IgD-negative memory B cell (primary cell): ENCODE results near the gene PRRX1. TPM values are rescaled to one million over a fixed set of nuclear protein-coding genes. Genes with fewer than 3 reads are reported as not detected.

Experiments used
- H3K27ac Mint-ChIP-seq, 3 donors: one replicate each; pipeline ENCODE4 v1.8.0; 2020 to 2022; ENCODE audit warnings: mild to moderate bottlenecking in 3 of 3, mixed read lengths in 3 of 3, moderate library complexity in 1 of 3
- H3K27me3 Mint-ChIP-seq: one replicate; pipeline ENCODE4 v1.8.0; 2021; ENCODE audit warnings: mixed read lengths
- H3K36me3 Mint-ChIP-seq: one replicate; pipeline ENCODE4 v1.8.0; 2020; ENCODE audit warnings: mild to moderate bottlenecking, mixed read lengths
- H3K4me1 Mint-ChIP-seq, 3 donors: one replicate each; pipeline ENCODE4 v1.8.0; 2020 to 2022; ENCODE audit warnings: mixed read lengths in 3 of 3, mild to moderate bottlenecking in 1 of 3
- H3K4me3 Mint-ChIP-seq, 4 donors: one replicate each; pipeline ENCODE4 v1.8.0; 2020 to 2022; ENCODE audit warnings: mild to moderate bottlenecking in 4 of 4, mixed read lengths in 4 of 4, moderate library complexity in 3 of 4
- H3K9me3 Mint-ChIP-seq, 3 donors: one replicate each; pipeline ENCODE4 v1.8.0; 2020 to 2021; ENCODE audit warnings: mixed read lengths in 3 of 3, mild to moderate bottlenecking in 1 of 3
- polyA plus RNA-seq: library from polyadenylated mRNA; unstranded; fragments of 300-500 nt; fragmentation: Illumina TruSeq; gene quantifications from one replicate; pipeline ENCODE4 v1.2.3, GENCODE V29; 2021

PRRX1 gene
- polyA plus RNA-seq, 1 donor from 2014 or later: not detected

DNA sequence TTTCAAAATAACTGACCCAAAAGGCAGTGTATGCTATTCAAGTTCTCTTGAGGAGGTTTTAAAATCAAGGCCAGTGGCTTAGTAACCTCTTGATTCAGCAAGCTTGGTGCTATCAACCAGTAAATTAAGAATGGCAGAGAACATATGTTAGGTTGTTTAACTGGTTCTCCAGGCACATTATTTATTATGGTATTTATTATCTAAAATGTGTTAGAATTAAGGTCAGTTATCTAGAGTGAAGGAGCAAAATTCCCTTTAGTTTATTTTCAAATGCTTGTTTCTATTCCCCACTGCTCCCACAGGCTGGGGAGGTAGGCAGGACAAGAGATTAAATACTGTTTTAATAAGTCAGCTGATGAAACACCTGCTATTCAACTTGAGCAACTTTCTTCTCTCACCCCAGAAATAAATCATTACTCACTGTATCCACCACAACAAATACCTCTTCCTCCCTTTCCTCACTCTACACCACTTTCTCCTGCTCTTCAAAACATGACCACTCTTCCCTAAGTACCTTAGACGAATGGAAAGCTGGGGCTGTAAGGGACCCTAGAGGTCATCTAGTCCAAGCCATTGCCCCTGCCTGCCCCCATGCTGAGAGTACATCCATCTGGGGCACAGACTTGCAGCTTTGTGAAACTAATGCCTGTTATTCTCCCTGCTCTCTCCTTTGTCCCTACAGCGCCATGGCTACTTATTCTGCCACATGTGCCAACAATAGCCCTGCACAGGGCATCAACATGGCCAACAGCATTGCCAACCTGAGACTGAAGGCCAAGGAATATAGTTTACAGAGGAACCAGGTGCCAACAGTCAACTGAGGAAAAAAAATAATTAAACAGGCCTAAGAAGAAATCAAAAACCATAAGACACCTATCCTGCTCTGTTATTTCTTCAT is 71.7 kb downstream of the PRRX1 start:
- Mint-ChIP-seq H3K4me3 (no peak overlapping the region), H3K27ac (no peak overlapping the region), H3K27me3 (peaks cover 5% of the 10 kb centered on the region), H3K36me3 (no peaks in the 10 kb centered on the region), H3K4me1 (no peaks in the 10 kb centered on the region), H3K9me3 (peaks cover 0 to 6% (median 3%) of the 10 kb centered on the region in 3 donors)

DNA sequence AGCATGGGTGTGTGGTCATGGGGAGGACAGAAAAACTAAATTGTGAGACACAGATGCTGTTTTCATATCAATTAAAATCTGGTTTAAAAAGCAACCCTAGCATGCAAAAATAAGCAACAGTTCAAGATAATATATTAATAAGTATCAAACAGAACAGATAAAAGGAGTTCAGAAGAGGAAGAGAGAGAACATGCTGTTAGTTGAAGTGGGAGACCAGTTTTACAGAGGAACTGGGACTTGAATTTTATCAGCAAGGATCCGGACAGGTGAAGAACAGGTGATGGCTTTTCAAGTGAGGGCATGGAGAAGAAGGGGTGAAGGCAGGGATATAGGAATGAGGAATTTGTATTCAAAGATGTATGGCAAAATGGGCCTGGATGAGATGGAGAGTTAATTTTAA is 75.9 kb downstream of the PRRX1 start:
- Mint-ChIP-seq H3K27me3 (peaks cover 5% of the 10 kb centered on the region), H3K36me3 (no peaks in the 10 kb centered on the region), H3K27ac (no peak overlapping the region), H3K4me1 (no peaks in the 10 kb centered on the region), H3K4me3 (no peak overlapping the region), H3K9me3 (peaks cover 7 to 28% (median 11%) of the 10 kb centered on the region in 3 donors)

- H3K9me3 Mint-ChIP-seq: peaks cover 7 to 28% (median 11%) of the 10 kb centered on the region in 3 donors
- no peak overlapping the region for H3K27ac Mint-ChIP-seq
- no peak overlapping the region for H3K4me3 Mint-ChIP-seq
- peaks cover 3% of the 10 kb centered on the region for H3K27me3 Mint-ChIP-seq
- H3K36me3 Mint-ChIP-seq: no peaks in the 10 kb centered on the region
- no peaks in the 10 kb centered on the region for H3K4me1 Mint-ChIP-seq
Measured at GRCh38 chr1:170741678-170742077, 77.7 kb downstream of the PRRX1 start.

GRCh38 chr1:170742600-170742999 is 78.7 kb downstream of the PRRX1 start:
- Mint-ChIP-seq H3K36me3 (no peaks in the 10 kb centered on the region), H3K4me1 (no peaks in the 10 kb centered on the region), H3K27me3 (peaks cover 3% of the 10 kb centered on the region), H3K4me3 (no peak overlapping the region), H3K9me3 (peaks cover 7 to 28% (median 11%) of the 10 kb centered on the region in 3 donors), H3K27ac (no peak overlapping the region)

DNA sequence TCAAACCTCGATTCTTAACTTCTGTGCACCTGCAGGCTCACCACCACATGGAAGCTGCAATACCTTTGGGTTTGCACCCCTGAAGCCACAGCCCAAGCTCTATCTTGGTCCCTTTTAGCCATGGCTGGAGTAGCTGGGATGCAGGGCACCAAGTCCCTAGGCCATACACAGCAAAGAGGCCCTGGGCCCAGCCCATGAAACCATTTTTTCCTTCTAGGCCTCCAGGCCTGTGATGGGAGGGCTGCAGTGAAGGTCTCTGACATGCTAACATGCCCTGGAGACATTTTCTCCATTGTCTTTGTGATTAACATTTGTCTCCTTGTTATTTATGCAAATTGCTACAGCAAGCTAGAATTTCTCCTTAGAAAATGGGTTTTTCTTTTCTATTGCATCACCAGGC is 79.2 kb downstream of the PRRX1 start:
- peaks cover 3% of the 10 kb centered on the region for H3K27me3 Mint-ChIP-seq
- H3K4me3 Mint-ChIP-seq: no peak overlapping the region
- peaks cover 7 to 28% (median 11%) of the 10 kb centered on the region in 3 donors for H3K9me3 Mint-ChIP-seq
- H3K4me1 Mint-ChIP-seq: no peaks in the 10 kb centered on the region
- no peak overlapping the region for H3K27ac Mint-ChIP-seq
- no peaks in the 10 kb centered on the region for H3K36me3 Mint-ChIP-seq

GRCh38 chr1:170749549-170749948 is 85.6 kb downstream of the PRRX1 start:
- Mint-ChIP-seq H3K4me1 (no peaks in the 10 kb centered on the region), H3K4me3 (no peak overlapping the region), H3K36me3 (no peaks in the 10 kb centered on the region), H3K9me3 (no peaks in the 10 kb centered on the region), H3K27me3 (peaks cover 4% of the 10 kb centered on the region), H3K27ac (no peak overlapping the region)

DNA sequence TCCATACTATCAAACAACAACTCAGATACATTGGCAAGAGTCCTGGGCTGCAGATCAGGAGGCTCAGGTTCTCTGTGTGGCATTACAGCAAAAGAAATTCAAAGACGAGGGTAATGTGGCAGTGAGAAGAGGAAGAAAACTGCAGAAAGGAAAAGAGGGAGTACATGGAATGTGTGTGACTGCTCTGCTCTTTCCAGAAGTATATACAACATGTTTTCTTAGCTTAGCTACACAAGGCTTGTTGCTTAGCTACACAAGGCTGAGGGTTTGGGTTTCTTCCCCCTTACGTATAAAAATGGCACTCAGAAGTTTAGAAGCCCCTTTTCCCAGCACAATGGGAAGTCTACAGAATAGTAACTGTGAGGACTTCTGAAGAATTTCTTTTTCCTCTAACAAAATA is 86.0 kb downstream of the PRRX1 start:
- H3K9me3 Mint-ChIP-seq: no peaks in the 10 kb centered on the region
- H3K27ac Mint-ChIP-seq: no peak overlapping the region
- H3K4me3 Mint-ChIP-seq: no peak overlapping the region
- H3K36me3 Mint-ChIP-seq: no peaks in the 10 kb centered on the region
- H3K27me3 Mint-ChIP-seq: peaks cover 4% of the 10 kb centered on the region
- H3K4me1 Mint-ChIP-seq: no peaks in the 10 kb centered on the region

GRCh38 chr1:170755795-170756194 is 91.9 kb downstream of the PRRX1 start:
- Mint-ChIP-seq H3K27ac (no peak overlapping the region), H3K36me3 (no peaks in the 10 kb centered on the region), H3K4me1 (no peaks in the 10 kb centered on the region), H3K27me3 (no peaks in the 10 kb centered on the region), H3K9me3 (peaks cover 0 to 2% (median 0%) of the 10 kb centered on the region in 3 donors), H3K4me3 (no peak overlapping the region)

GRCh38 chr1:170758992-170759391 is 95.1 kb downstream of the PRRX1 start:
- no peaks in the 10 kb centered on the region for H3K4me1 Mint-ChIP-seq
- H3K27ac Mint-ChIP-seq: no peak overlapping the region
- H3K9me3 Mint-ChIP-seq: peaks cover 0 to 2% (median 0%) of the 10 kb centered on the region in 3 donors
- no peaks in the 10 kb centered on the region for H3K27me3 Mint-ChIP-seq
- no peaks in the 10 kb centered on the region for H3K36me3 Mint-ChIP-seq
- H3K4me3 Mint-ChIP-seq: no peak overlapping the region

- no peaks in the 10 kb centered on the region for H3K36me3 Mint-ChIP-seq
- no peaks in the 10 kb centered on the region for H3K4me1 Mint-ChIP-seq
- no peaks in the 10 kb centered on the region for H3K27me3 Mint-ChIP-seq
- H3K27ac Mint-ChIP-seq: no peak overlapping the region
- no peak overlapping the region for H3K4me3 Mint-ChIP-seq
- H3K9me3 Mint-ChIP-seq: no peaks in the 10 kb centered on the region
Measured at GRCh38 chr1:170765279-170765678, 101.3 kb downstream of the PRRX1 start.

DNA sequence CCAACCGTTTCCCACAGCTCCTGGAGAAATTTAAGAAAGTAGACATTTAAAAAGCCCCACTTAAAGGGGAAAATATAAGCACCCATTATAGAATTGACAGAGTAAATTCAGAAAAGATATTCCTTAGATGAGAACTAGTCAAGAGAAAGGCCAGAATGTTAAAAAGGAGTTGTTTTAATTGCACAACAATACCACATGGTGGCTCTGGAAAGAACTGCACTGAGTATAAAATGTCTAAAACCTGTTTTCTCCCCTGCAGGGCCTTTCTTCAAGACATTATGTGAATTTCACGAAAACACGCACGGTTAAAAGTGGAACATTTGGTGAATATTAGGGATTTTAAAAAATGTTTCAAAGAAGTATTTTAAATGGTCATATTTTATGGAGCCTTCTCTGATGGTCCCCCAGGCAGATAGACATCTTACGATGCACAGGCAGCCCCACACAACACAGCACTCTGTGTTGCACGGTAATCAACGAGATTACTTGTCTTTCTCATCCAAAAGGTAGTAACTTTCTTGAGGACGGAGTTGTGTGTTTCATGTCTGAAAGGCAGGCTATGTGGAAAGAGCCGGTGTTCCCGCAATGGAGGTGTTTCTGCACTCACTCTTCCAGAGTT is 101.9 kb downstream of the PRRX1 start:
- Mint-ChIP-seq H3K36me3 (no peaks in the 10 kb centered on the region), H3K9me3 (no peaks in the 10 kb centered on the region), H3K27ac (no peak overlapping the region)

GRCh38 chr1:170768929-170769328 is 105.0 kb downstream of the PRRX1 start:
- H3K27me3 Mint-ChIP-seq: no peaks in the 10 kb centered on the region
- H3K36me3 Mint-ChIP-seq: no peaks in the 10 kb centered on the region
- no peaks in the 10 kb centered on the region for H3K4me1 Mint-ChIP-seq
- no peak overlapping the region for H3K4me3 Mint-ChIP-seq
- H3K9me3 Mint-ChIP-seq: no peaks in the 10 kb centered on the region
- H3K27ac Mint-ChIP-seq: no peak overlapping the region

More for the DNA sequence above, 101.9 kb downstream of the PRRX1 start:
- Mint-ChIP-seq H3K4me3 (no peak overlapping the region), H3K4me1 (no peaks in the 10 kb centered on the region), H3K27me3 (no peaks in the 10 kb centered on the region)

GRCh38 chr1:170769691-170770090 is 105.8 kb downstream of the PRRX1 start:
- H3K27ac Mint-ChIP-seq: no peak overlapping the region
- no peak overlapping the region for H3K4me3 Mint-ChIP-seq
- no peaks in the 10 kb centered on the region for H3K9me3 Mint-ChIP-seq
- H3K4me1 Mint-ChIP-seq: no peaks in the 10 kb centered on the region
- H3K27me3 Mint-ChIP-seq: no peaks in the 10 kb centered on the region
- H3K36me3 Mint-ChIP-seq: no peaks in the 10 kb centered on the region

- H3K36me3 Mint-ChIP-seq: no peaks in the 10 kb centered on the region
- no peak overlapping the region for H3K4me3 Mint-ChIP-seq
- H3K9me3 Mint-ChIP-seq: no peaks in the 10 kb centered on the region
- no peak overlapping the region for H3K27ac Mint-ChIP-seq
- H3K4me1 Mint-ChIP-seq: no peaks in the 10 kb centered on the region
- H3K27me3 Mint-ChIP-seq: no peaks in the 10 kb centered on the region
Measured at GRCh38 chr1:170770254-170770653, 106.3 kb downstream of the PRRX1 start.

- Mint-ChIP-seq H3K27me3 (no peaks in the 10 kb centered on the region), H3K4me3 (no peak overlapping the region), H3K27ac (no peak overlapping the region), H3K36me3 (peaks cover 2% of the 10 kb centered on the region), H3K9me3 (peaks cover 0 to 3% (median 2%) of the 10 kb centered on the region in 3 donors), H3K4me1 (no peaks in the 10 kb centered on the region)
Measured at GRCh38 chr1:170776252-170776651, 112.3 kb downstream of the PRRX1 start.

DNA sequence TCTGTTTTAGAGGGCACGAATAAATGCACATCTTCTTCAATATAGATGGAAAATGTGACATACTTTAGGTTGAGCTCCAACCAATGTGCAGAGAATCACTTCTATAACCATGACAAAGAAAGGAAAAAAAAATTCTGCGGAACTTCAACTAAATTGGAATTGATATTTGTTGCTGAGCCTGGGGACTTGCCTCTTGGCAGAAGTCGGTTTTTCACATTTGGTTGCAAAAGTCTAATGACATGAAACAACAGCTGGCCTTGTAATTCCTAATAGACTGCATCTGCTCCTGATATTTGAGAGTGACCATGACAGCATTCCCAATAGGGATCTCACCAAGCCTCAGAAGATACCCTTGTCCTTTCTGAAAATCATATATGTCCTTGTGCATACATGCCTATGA is 112.8 kb downstream of the PRRX1 start:
- Mint-ChIP-seq H3K9me3 (peaks cover 0 to 3% (median 2%) of the 10 kb centered on the region in 3 donors), H3K4me1 (no peaks in the 10 kb centered on the region), H3K4me3 (no peak overlapping the region), H3K36me3 (peaks cover 2% of the 10 kb centered on the region), H3K27me3 (no peaks in the 10 kb centered on the region), H3K27ac (no peak overlapping the region)
